ENCODE measurements around the gene MRPL38.
A peak's percentile ranks its signal among the peaks of the same experiment; 100 is the strongest.

The MRPL38 gene

GRCh38 chr17:75904749-75905521 lies at the start of gene MRPL38:
Gene MRPL38, minus strand, starts transcription at chr17:75904884. Its CDS starts 9 bp downstream, at chr17:75904875.
- peak; percentile 89 to 93 for DNase-seq (ENCODE audit: low read depth in 1 of 2, low spot score in 1 of 2)

- DNase-seq (ENCODE audit: low read depth in 1 of 2, low spot score in 1 of 2), result no peak
Observed at GRCh38 chr17:75950855-75951554, 46.3 kb upstream of the MRPL38 start.

- DNase-seq (ENCODE audit: low read depth in 1 of 2, low spot score in 1 of 2), result no peak
Observed at GRCh38 chr17:75950421-75950820, 45.7 kb upstream of the MRPL38 start.

- no peak for DNase-seq (ENCODE audit: low read depth in 1 of 2, low spot score in 1 of 2)
Observed at GRCh38 chr17:75945211-75945610, 40.5 kb upstream of the MRPL38 start.

- no peak for DNase-seq (ENCODE audit: low read depth in 1 of 2, low spot score in 1 of 2)
Observed at GRCh38 chr17:75943491-75943890, 38.8 kb upstream of the MRPL38 start.

- DNase-seq (ENCODE audit: low read depth in 1 of 2, low spot score in 1 of 2), result no peak
Observed at GRCh38 chr17:75942473-75942872, 37.8 kb upstream of the MRPL38 start.

GRCh38 chr17:75941442-75941819 lies 36.7 kb upstream of the MRPL38 start:
- DNase-seq (ENCODE audit: low read depth in 1 of 2, low spot score in 1 of 2), result no peak

- peak; percentile 75 to 83 for DNase-seq (ENCODE audit: low read depth in 1 of 2, low spot score in 1 of 2)
Observed at GRCh38 chr17:75940727-75941441, 36.2 kb upstream of the MRPL38 start, which contains the start of gene FBF1. Gene FBF1, minus strand, starts transcription at chr17:75941042. Its CDS starts 2,893 bp downstream, at chr17:75938149.

- no peak for DNase-seq (ENCODE audit: low read depth in 1 of 2, low spot score in 1 of 2)
Observed at GRCh38 chr17:75937652-75938051, 33.0 kb upstream of the MRPL38 start.

- no peak for DNase-seq (ENCODE audit: low read depth in 1 of 2, low spot score in 1 of 2)
Observed at GRCh38 chr17:75933808-75934207, 29.1 kb upstream of the MRPL38 start.

- DNase-seq (ENCODE audit: low read depth in 1 of 2, low spot score in 1 of 2), result no peak
Observed at GRCh38 chr17:75932852-75933251, 28.2 kb upstream of the MRPL38 start.

- DNase-seq (ENCODE audit: low read depth in 1 of 2, low spot score in 1 of 2), result no peak
Observed at GRCh38 chr17:75931062-75931461, 26.4 kb upstream of the MRPL38 start.

- DNase-seq (ENCODE audit: low read depth in 1 of 2, low spot score in 1 of 2), result no peak
Observed at GRCh38 chr17:75927286-75927922, 22.7 kb upstream of the MRPL38 start.

GRCh38 chr17:75926456-75926855 lies 21.8 kb upstream of the MRPL38 start:
- DNase-seq (ENCODE audit: low read depth in 1 of 2, low spot score in 1 of 2), result no peak

- DNase-seq (ENCODE audit: low read depth in 1 of 2, low spot score in 1 of 2), result no peak
Observed at GRCh38 chr17:75925912-75926311, 21.2 kb upstream of the MRPL38 start.

- DNase-seq (ENCODE audit: low read depth in 1 of 2, low spot score in 1 of 2), result no peak
Observed at GRCh38 chr17:75925103-75925502, 20.4 kb upstream of the MRPL38 start.

GRCh38 chr17:75922963-75923874 lies 18.5 kb upstream of the MRPL38 start:
- no peak for DNase-seq (ENCODE audit: low read depth in 1 of 2, low spot score in 1 of 2)

GRCh38 chr17:75922173-75922961 lies 17.7 kb upstream of the MRPL38 start:
- no peak for DNase-seq (ENCODE audit: low read depth in 1 of 2, low spot score in 1 of 2)

- DNase-seq (ENCODE audit: low read depth in 1 of 2, low spot score in 1 of 2), result no peak
Observed at GRCh38 chr17:75921596-75921995, 16.9 kb upstream of the MRPL38 start.

Measured in stimulated activated CD4-positive, alpha-beta T cell treated with anti-CD3 and anti-CD28 coated beads, Interleukin-15, amount 100 ng/mL, for 1 hour (primary cell).